ENCODE data around the gene PLPP3. TPM values are rescaled to one million over a fixed set of nuclear protein-coding genes. Genes with fewer than 3 reads are reported as not detected.

Gene PLPP3
- total and polyA plus RNA-seq, 2 donors (not counting 1 experiment from before 2014, with no cell fraction given): 343 to 465 TPM

GRCh38 chr1:56524263-56524662, 55.1 kb downstream of the PLPP3 start:
- H3K27me3 ChIP-seq (ENCODE audit: control insufficient read depth, insufficient read depth, low read length): no peaks in the 10 kb centered on the region
- no peak for DNase-seq (ENCODE audit: low read depth in 2 of 2)
- H3K9ac ChIP-seq (ENCODE audit: insufficient read depth, low read length): no peak overlapping the region
- H3K9me3 ChIP-seq (ENCODE audit: control insufficient read depth, insufficient read depth, low read depth, low read length): no peaks in the 10 kb centered on the region
- H3K4me1 ChIP-seq (ENCODE audit: control insufficient read depth, extremely low read depth, insufficient read depth, low read length): peaks cover 9% of the 10 kb centered on the region
- no peaks in the 10 kb centered on the region for H4K20me1 ChIP-seq (ENCODE audit: control insufficient read depth, extremely low read depth, insufficient read depth, low read length)
- H3K79me2 ChIP-seq (ENCODE audit: control insufficient read depth, insufficient read depth, low read length): peaks cover 56% of the 10 kb centered on the region
- no peak overlapping the region for H3K27ac ChIP-seq (ENCODE audit: insufficient read depth, low read length)
- no peak for TF ChIP-seq EZH2 (IDR thresholded peaks at IDR 0.05; ENCODE audit: low read length, missing control alignments)
- TF ChIP-seq, protein P1, sequence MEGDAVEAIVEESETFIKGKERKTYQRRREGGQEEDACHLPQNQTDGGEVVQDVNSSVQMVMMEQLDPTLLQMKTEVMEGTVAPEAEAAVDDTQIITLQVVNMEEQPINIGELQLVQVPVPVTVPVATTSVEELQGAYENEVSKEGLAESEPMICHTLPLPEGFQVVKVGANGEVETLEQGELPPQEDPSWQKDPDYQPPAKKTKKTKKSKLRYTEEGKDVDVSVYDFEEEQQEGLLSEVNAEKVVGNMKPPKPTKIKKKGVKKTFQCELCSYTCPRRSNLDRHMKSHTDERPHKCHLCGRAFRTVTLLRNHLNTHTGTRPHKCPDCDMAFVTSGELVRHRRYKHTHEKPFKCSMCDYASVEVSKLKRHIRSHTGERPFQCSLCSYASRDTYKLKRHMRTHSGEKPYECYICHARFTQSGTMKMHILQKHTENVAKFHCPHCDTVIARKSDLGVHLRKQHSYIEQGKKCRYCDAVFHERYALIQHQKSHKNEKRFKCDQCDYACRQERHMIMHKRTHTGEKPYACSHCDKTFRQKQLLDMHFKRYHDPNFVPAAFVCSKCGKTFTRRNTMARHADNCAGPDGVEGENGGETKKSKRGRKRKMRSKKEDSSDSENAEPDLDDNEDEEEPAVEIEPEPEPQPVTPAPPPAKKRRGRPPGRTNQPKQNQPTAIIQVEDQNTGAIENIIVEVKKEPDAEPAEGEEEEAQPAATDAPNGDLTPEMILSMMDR (conservative IDR thresholded peaks at IDR 0.05 in 1 of 2, IDR thresholded peaks at IDR 0.05 in 1 of 2; ENCODE audit: low read depth in 1 of 2, low read length in 2 of 2): no peak
- H2AFZ ChIP-seq (ENCODE audit: low read length): no peak overlapping the region
- H3K4me2 ChIP-seq (ENCODE audit: extremely low read depth, insufficient read depth, low read length): no peak overlapping the region
- peaks cover 16% of the 10 kb centered on the region for H3K36me3 ChIP-seq (ENCODE audit: control insufficient read depth, insufficient read depth, low read length)
- no peak overlapping the region for H3K4me3 ChIP-seq (replicated peaks in 1 of 4; ENCODE audit: control extremely low read depth in 1 of 4, insufficient read depth in 1 of 4, low read depth in 3 of 4, low read length in 4 of 4)

GRCh38 chr1:56522680-56523079, 56.7 kb downstream of the PLPP3 start:
- H3K36me3 ChIP-seq (ENCODE audit: control insufficient read depth, insufficient read depth, low read length): peaks cover 18% of the 10 kb centered on the region
- H3K27me3 ChIP-seq (ENCODE audit: control insufficient read depth, insufficient read depth, low read length): no peaks in the 10 kb centered on the region
- H3K9me3 ChIP-seq (ENCODE audit: control insufficient read depth, insufficient read depth, low read depth, low read length): no peaks in the 10 kb centered on the region
- DNase-seq (ENCODE audit: low read depth in 2 of 2): no peak
- no peaks in the 10 kb centered on the region for H4K20me1 ChIP-seq (ENCODE audit: control insufficient read depth, extremely low read depth, insufficient read depth, low read length)
- H2AFZ ChIP-seq (ENCODE audit: low read length): no peak overlapping the region
- H3K79me2 ChIP-seq (ENCODE audit: control insufficient read depth, insufficient read depth, low read length): peaks cover 47% of the 10 kb centered on the region
- TF ChIP-seq, protein P1 (conservative IDR thresholded peaks at IDR 0.05 in 1 of 2, IDR thresholded peaks at IDR 0.05 in 1 of 2; ENCODE audit: low read depth in 1 of 2, low read length in 2 of 2): no peak
- no peak for TF ChIP-seq EZH2 (IDR thresholded peaks at IDR 0.05; ENCODE audit: low read length, missing control alignments)
- peaks cover 6% of the 10 kb centered on the region for H3K4me1 ChIP-seq (ENCODE audit: control insufficient read depth, extremely low read depth, insufficient read depth, low read length)
- H3K4me2 ChIP-seq (ENCODE audit: extremely low read depth, insufficient read depth, low read length): no peak overlapping the region
- H3K4me3 ChIP-seq (replicated peaks in 1 of 4; ENCODE audit: control extremely low read depth in 1 of 4, insufficient read depth in 1 of 4, low read depth in 3 of 4, low read length in 4 of 4): no peak overlapping the region
- no peak overlapping the region for H3K27ac ChIP-seq (ENCODE audit: insufficient read depth, low read length)
- no peak overlapping the region for H3K9ac ChIP-seq (ENCODE audit: insufficient read depth, low read length)

DNA sequence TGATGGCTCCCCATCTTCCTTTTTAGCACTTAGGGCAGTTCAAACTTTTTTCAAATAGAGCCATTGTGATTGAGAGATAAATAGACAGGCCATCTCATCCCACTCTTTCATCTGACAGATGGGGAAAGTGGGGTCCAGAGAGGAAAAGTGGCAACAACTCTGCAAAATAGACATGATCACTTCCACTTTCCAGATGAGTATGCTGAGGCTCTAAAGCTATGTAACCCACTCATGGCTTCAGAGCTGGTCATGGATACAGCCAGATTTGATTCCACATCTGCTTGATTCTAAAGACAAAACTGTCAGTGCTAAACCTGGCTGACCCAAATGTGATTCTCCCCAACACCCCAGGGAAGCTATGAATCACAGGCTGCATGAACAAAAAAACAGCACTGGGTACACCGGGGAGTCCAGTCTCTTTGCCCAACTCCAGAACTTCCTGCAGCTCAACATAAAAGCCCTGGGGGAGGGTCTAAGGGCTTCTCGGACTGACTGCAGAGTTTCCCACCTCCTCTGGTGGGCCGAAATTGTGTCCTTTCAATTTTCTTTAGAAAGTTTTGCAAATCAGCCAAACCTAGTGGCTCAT, 59.3 kb downstream of the PLPP3 start:
- H4K20me1 ChIP-seq (ENCODE audit: control insufficient read depth, extremely low read depth, insufficient read depth, low read length): no peaks in the 10 kb centered on the region
- DNase-seq (ENCODE audit: low read depth in 2 of 2): no peak
- no peaks in the 10 kb centered on the region for H3K27me3 ChIP-seq (ENCODE audit: control insufficient read depth, insufficient read depth, low read length)
- H3K4me1 ChIP-seq (ENCODE audit: control insufficient read depth, extremely low read depth, insufficient read depth, low read length): peaks cover 4% of the 10 kb centered on the region
- H2AFZ ChIP-seq (ENCODE audit: low read length): no peak overlapping the region
- peaks cover 33% of the 10 kb centered on the region for H3K79me2 ChIP-seq (ENCODE audit: control insufficient read depth, insufficient read depth, low read length)
- peaks cover 26% of the 10 kb centered on the region for H3K36me3 ChIP-seq (ENCODE audit: control insufficient read depth, insufficient read depth, low read length)
- H3K27ac ChIP-seq (ENCODE audit: insufficient read depth, low read length): no peak overlapping the region
- no peaks in the 10 kb centered on the region for H3K9me3 ChIP-seq (ENCODE audit: control insufficient read depth, insufficient read depth, low read depth, low read length)
- H3K4me2 ChIP-seq (ENCODE audit: extremely low read depth, insufficient read depth, low read length): no peak overlapping the region
- H3K9ac ChIP-seq (ENCODE audit: insufficient read depth, low read length): no peak overlapping the region
- H3K4me3 ChIP-seq (replicated peaks in 1 of 4; ENCODE audit: control extremely low read depth in 1 of 4, insufficient read depth in 1 of 4, low read depth in 3 of 4, low read length in 4 of 4): no peak overlapping the region
- TF ChIP-seq, protein P1 (conservative IDR thresholded peaks at IDR 0.05 in 1 of 2, IDR thresholded peaks at IDR 0.05 in 1 of 2; ENCODE audit: low read depth in 1 of 2, low read length in 2 of 2): no peak
- no peak for TF ChIP-seq EZH2 (IDR thresholded peaks at IDR 0.05; ENCODE audit: low read length, missing control alignments)

All from fibroblast of lung (primary cell).